GM08714 (cell line): ENCODE data around the gene RNF223.

Source experiments
- H3K4me3 ChIP-seq: fragments of 200-500 bp; sonication (Bioruptor generic); 2 replicates; pipeline ENCODE4 v1.5.1; 2014; ENCODE audit warnings: mild to moderate bottlenecking, low read length, inconsistent platforms
- ZNF274 ChIP-seq: IDR thresholded peaks from 2 replicates; pipeline ENCODE4 v1.6.1; 2012; ENCODE audit warnings: mild to moderate bottlenecking, low read depth, low read length

The RNF223 gene

DNA sequence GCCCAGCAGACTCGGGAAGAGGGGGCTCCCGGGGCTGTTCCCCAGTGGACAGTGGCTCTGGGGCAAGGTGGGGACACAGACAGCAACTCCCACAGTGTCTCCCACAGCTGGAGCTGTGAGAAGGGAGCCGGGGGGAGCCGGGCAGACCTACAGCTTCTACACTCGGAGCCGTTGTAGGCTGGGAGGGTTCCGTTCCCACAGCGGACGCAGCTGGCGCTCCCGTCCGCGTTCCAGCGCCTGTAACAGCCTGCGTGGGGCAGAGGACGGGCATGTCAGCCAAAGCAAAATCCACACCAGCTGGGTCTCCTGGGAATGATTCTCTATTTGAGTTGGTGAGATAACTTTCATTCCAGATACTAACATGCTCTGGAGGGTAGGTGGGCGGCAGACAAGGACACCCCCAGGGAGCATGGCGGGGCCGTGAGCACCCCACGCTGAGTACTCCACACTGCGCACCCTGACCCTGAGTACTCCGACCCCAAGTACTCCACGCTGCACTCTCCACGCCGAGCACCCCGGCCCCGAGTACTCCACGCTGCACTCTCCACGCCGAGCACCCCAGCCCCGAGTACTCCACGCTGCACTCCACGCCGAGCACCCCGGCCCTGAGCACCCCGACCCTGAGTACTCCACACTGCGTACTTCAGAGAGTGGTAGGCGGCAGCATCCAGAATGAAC is 13.4 kb upstream of the RNF223 start:
- no peak overlapping the region for H3K4me3 ChIP-seq
- no peak for TF ChIP-seq ZNF274

DNA sequence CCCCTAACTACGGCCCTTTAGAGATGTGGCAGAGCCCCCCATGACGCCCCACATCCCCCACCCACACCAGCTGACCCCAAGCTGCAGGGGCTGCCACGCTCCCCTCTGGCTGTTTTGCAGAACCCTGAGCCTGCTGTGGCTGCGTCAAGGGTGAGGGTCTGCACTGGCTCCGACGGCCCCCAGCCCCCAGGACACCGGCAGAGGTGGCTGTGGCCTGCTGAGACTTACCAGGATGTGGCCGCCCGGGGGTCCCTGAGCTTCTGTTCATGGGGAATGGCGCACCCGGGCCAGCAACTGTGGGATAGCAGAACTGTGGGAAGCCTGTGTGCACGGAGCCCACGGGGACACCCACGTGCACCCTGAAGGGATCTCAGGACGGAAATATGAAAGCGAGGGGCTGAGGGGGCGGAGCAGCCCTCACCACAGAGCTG is 12.8 kb upstream of the RNF223 start:
- TF ChIP-seq ZNF274: no peak
- no peak overlapping the region for H3K4me3 ChIP-seq

DNA sequence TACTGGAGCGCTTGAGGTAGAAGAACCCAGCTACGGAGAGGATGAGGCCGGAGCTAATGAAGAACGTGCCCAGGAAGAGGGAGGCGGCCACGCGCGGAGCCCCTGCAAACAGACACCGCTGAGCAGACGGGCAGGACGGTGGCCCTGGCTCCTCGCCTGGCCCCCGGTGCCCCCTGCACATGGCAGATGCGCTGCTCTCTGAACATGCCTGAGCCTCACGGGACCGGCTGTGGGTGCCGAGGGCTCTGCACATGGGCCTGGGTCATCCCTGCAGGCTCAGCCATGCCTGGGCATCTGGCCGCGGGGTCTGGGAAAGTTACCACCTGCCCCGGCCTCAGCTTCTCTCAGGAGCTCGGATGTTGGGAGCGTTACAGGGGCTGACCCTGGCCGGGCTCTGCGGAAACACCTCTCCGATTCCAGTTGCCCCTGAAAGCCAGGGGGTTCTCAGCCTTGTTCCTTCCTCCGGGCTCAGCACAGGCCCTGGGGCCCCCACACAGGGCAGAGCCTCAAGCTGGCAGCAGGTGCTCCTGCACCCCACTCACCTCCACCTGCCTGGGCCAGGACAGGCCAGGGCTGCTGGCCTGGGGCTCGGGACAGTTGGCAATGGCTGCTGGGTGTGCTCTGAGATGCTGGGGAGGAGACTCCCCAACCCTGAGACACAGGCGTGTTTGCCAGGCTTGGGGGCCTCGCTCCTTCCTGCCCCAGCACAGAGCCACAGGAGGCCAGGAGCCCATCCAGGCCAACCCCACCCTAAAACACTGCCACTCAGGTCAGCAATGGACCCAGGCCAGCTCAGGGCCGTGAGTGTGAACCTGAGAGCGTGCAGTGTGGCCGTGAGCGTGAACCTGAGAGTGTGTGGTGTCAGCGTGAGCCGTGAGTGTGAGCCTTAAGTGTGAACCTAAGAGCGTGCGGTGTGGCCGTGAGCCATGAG is 12.1 kb upstream of the RNF223 start:
- TF ChIP-seq ZNF274: no peak
- no peak overlapping the region for H3K4me3 ChIP-seq

DNA sequence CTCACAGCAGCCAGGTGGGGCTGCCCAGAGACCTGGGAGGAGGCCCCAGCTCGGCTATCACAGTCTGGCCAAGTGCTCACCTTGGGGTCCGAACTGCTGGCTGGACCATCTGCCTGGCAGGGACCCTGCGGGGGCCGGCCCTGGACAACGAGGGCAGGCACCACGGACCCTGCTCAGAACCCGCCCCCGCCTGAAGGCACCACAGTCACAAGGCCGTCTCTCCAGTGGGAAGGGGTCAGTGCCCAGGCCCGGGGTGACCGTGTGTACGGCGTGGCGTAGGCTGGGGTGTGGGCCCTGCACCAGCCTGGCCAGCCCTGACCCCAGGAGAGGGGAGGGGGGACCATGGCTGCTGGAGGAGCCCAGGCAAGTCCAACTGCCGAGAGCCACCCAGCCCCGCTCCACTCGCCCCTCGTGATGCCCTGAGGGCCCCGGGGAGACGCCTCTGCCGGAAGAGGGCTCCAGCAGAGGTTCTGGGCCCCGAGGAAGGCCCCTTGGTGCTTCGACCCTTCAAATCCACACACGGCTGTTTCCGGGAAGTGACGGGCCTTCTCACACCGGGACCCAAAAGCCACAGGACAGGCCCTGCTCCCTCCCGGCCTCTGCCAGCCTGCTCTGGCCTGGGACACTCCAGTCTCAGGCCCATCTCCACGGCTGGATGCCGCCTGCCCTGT is 11.2 kb upstream of the RNF223 start:
- H3K4me3 ChIP-seq: no peak overlapping the region
- TF ChIP-seq ZNF274: no peak

DNA sequence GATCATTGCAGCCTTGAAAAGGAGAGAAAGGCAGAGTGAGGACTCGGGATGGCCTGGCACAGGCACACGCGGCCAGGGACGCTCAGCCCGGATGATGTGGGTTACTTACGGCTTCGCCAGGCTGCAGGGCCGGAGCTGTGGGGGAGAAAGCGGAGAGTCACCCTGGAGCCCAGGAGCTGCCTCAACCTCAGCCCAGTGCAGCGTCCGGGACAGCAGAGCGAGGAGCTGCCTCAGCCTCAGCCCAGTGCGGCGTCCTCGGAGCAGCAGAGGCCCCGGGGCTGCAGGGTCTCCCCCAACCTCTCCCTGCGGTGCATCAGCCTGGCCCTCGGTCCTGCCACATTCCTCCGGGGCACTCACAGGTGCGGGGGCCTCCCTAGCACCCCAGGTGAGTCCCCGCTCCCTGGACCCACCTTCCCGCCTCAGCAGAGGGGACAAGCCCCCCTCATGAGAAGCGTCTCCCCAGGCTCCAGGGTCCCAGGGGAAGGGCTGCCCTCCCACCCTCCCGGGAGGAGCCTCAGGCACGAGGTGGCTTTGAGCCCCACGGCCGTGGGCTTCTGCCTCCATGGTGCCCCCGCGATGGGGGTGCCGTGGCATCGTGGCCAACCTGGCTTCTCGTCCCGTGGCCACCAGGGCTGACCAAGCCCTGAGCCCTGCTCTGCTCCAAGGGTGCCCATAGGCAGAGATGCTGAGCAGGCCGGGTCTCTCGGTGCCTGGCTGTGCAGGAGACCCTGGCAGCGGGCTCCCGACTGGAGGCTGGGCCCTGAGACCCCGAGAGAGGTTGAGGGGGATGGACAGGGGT is 10.5 kb upstream of the RNF223 start:
- no peak for TF ChIP-seq ZNF274
- no peak overlapping the region for H3K4me3 ChIP-seq

DNA sequence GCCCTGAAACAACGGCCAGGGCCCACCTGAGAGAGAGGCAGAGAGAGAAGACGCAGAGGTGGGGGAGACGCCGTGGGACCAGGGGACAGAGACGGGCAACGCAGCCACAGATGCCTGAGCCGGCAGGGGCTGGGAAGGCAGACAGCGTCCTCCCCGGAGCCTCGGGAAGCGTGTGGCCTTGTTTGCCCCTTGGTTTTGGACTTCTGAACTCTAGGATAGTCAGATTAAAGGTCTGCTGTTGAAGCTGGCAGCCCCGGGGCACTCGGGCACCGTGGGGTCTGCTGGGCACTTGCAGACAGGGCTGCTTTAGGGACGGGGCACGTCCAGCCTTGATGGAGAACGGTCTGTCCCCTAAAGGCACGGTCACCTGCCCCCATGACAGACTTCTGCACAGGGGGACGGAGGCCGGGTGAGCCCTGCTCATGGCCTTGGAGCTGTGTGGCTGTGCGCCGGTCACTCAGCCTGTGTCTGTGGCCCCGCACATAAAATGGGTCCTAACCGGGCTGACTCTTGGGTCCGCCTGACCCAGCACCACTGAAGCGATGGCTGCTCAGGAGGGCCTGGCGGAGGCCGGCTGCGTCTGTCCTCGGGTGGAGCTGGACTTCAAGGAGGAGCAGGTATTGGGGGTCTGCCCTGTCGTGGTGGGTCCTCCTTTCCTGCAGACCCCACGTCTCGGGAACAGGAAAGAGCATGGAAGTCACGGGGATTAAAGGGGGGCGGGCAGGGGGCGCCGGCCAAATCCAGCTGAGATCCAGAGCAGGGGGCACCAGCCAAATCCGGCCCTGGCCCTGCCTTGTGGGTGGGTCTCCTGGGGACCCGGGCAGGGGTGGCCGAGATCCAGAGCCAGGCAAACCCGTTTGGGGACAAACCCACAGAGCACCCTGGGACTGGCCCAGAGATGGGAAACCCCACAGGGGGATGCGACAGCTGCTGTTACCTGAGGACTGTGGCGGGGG is 9.6 kb upstream of the RNF223 start:
- TF ChIP-seq ZNF274: no peak
- no peak overlapping the region for H3K4me3 ChIP-seq

DNA sequence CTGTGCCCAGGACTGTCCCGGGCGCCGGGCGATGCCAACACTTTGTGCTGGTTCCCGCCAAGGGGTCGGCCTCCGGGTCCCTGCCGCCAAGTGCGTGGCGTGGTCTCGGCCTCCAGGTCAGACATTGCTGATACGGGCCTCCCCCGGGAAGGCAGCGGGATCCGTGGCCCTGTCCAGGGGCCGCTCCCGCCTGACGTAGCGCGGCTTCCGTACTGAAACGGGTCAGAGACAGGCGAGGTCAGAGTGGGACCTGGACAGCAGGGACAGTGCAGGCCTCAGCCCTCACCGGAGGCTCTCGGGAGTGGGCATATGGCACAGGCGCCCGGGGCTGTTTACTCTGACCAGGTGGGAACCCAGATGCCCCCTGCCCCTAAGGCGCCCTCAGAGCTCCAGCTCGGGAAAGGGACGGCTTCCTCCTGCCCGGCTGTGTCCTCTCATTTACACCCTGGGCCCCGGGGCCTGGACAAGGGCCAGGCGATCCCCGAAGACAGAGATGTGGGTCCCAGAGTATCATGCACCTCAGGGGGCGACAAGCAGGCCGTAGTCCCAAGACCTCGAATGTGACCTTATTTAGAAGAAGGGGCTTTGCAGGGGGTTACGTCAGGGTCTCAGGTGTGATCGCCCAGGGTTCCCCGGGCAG is 8.8 kb upstream of the RNF223 start:
- TF ChIP-seq ZNF274: no peak
- H3K4me3 ChIP-seq: no peak overlapping the region

DNA sequence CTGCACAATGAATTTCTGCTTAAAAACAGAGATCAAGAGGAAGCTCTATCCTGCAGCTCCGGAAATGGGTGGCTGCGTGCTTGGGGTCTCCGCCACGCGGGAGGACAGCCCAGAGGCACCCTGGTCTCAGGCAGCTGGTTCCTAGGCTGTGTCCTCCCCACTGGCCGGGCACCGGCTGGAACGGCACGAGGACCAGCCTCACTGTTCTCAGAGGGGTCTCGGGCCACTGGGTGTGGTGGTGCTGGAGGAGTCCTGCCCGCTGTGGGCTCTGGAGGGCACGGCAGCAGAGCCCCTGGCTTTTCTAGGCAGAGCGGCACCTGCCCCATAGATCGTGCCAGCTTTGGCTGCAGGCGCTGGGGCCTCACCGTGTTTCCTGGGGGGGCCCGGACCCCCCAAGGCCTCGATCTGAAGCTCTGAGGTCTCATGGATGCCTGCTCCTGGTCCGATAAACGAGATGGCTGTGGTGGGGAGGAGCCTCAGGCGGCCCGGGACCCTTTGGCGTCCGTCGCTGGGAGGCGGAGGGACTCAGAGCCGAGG is 8.2 kb upstream of the RNF223 start:
- TF ChIP-seq ZNF274: no peak

DNA sequence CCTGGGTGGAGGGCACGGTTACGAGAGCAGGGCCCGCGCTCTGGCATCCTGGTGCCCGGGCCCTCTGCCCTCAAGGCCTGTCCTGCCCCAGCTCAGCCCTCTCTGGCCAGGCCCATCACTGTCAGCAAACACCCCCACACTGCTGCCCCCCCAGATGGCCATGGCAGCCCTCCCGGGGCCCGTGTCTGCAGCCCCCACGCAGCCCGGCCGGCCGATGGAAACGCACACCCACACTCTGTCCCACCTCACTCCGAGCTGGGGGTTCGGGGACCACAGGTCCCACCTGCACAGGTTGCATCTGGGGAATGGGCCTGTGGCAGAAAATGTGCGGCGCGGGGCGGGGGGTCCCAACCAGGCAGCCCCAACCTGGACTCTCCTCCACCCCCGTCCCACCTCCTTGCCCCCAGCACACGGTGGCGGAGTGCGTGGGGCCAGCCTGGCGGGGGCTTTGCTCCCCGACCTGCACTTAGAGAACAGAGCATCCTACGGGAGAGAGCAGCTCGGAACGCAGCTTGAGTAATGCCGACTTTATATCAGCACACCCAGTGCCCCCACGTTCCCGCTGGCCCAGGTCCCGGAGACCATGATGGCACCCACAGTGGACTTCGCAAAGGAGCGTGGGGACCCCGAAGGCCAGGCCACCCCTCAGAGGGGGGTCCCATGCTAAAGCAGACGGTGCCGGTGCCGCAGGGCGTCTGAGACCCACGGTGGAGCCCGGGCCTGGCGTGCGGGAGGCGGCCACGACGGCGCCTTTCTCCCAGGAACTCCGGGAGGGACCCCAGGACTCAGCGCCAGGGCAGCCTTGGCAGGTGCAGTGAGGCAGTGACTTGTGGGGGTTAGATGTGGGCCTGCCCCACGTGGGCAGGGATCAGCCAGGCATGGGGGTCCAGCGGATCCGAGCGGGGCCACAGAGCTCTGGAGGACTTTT is 7.5 kb upstream of the RNF223 start:
- no peak overlapping the region for H3K4me3 ChIP-seq
- no peak for TF ChIP-seq ZNF274

More for the DNA sequence above, 8.2 kb upstream of the RNF223 start:
- no peak overlapping the region for H3K4me3 ChIP-seq

DNA sequence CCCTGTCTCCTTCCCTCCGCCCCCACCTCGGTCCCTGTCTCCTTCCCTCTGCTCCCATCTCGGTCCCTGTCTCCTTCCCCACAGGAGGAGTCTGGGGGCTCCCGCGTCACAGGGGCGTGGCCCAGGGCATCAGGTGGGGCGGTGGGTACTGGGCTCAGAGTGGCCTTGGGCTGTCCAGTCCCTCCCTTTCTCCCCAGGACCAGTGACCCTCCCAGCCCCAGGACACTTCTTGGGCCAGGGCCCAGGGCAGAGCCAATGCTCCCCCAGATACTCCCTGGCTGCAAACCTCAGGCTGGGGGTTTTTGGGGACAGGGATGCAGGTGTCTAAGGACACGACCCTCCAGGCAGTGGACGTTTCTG is 6.8 kb upstream of the RNF223 start:
- no peak for TF ChIP-seq ZNF274
- H3K4me3 ChIP-seq: no peak overlapping the region

DNA sequence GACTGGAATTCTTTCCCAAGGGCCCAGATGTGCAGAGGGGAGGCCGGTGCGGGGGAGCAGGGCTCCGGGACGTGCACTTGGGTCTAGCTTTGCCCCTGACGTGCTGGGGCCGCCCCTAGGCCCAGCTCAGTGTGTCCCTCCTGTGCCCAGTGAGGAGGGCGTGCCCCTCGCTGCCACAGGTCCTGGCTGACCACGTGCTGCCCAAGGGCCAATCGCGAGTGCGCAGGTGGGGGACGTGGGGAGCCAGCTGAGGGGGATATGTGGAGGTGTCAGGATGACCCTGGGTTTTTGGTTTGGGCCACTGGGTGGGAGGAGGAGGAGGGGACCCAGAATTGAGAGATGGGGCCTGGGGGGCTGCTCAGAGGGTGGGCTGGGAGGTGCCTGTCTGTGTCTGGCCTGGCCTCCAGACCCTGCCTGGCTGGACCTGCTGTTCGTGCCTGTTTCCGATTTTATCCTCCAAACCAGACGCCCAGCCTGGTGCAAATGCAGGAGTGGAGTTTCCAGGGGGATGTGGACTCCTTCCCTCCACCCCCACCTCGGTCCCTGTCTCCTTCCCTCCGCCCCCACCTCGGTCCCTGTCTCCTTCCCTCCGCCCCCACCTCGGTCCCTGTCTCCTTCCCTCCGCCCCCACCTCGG is 6.1 kb upstream of the RNF223 start:
- H3K4me3 ChIP-seq: no peak overlapping the region
- no peak for TF ChIP-seq ZNF274
